Peyer's patch (tissue), 4 donors: ENCODE results near the gene DHCR24. TPM values are rescaled to one million over a fixed set of nuclear protein-coding genes. Genes with fewer than 3 reads are reported as not detected.
"Not testable (repeated sequence)": the region's sequence is repeated elsewhere in the genome, so short reads cannot be mapped to it uniquely, and the experiment has no call there.

ENCODE experiments used
- DNase-seq, 3 donors: peaks; one replicate each; pipeline ENCODE4 v3.0.0-alpha.2; 2017 to 2019
- H3K27ac ChIP-seq, 4 donors: fragments of 200-600 bp; sonication (generic); one replicate each; pipeline ENCODE4 v1.5.1; 2016 to 2019
- H3K27me3 ChIP-seq, 2 donors: fragments of 200-600 bp; sonication (generic); one replicate each; pipeline ENCODE4 v1.5.1; 2019
- H3K36me3 ChIP-seq, 3 donors: fragments of 200-600 bp; sonication (generic); one replicate each; pipeline ENCODE4 v1.5.1; 2016 to 2019
- H3K4me1 ChIP-seq, 4 donors: fragments of 200-600 bp; sonication (generic); one replicate each; pipeline ENCODE4 v1.5.1; 2016 to 2019
- H3K4me3 ChIP-seq, 4 donors: fragments of 200-600 bp; sonication (generic); 1 replicate in 3 of 4; 2 replicates in 1 of 4; pipeline ENCODE4 v1.5.1; 2016 to 2019; ENCODE audit warnings: mild to moderate bottlenecking in 1 of 4
- H3K9me3 ChIP-seq, 4 donors: fragments of 200-600 bp; sonication (generic); one replicate each; pipeline ENCODE4 v1.5.1; 2016 to 2019; ENCODE audit warnings: mild to moderate bottlenecking in 1 of 4
- CTCF ChIP-seq, 6 experiments: fragments of 450-650 bp in 4 of 6; fragments of 200-600 bp in 2 of 6; sonication (generic) in 1 of 6; IDR thresholded peaks; one replicate each; pipeline ENCODE4 v1.5.1; 2017 to 2019; ENCODE audit warnings: antibody characterized with exemption in 6 of 6, mild to moderate bottlenecking in 3 of 6, moderate library complexity in 1 of 6
- POLR2A ChIP-seq, 2 donors: fragments of 450-650 bp; IDR thresholded peaks; one replicate each; pipeline ENCODE4 v1.5.1; 2017; ENCODE audit warnings: antibody characterized with exemption in 2 of 2, mild to moderate bottlenecking in 2 of 2, moderate library complexity in 2 of 2
- total RNA-seq, 4 donors: library from RNA; depleted of rRNA; stranded (reverse); fragments of >200 nt; gene quantifications; one replicate each; pipeline ENCODE4 v1.1.0, GENCODE V29; 2016

The DHCR24 gene, protein sequence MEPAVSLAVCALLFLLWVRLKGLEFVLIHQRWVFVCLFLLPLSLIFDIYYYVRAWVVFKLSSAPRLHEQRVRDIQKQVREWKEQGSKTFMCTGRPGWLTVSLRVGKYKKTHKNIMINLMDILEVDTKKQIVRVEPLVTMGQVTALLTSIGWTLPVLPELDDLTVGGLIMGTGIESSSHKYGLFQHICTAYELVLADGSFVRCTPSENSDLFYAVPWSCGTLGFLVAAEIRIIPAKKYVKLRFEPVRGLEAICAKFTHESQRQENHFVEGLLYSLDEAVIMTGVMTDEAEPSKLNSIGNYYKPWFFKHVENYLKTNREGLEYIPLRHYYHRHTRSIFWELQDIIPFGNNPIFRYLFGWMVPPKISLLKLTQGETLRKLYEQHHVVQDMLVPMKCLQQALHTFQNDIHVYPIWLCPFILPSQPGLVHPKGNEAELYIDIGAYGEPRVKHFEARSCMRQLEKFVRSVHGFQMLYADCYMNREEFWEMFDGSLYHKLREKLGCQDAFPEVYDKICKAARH
- 100 to 1,000 TPM in 3 of 4 donors, 10 to 100 TPM in 1; 15.7 to 119 (median 110) TPM for total RNA-seq

GRCh38 chr1:54886724-54887664 lies at the start of gene DHCR24:
Gene DHCR24 (minus strand): TSS chr1:54887195. CDS start chr1:54887119, 76 bp downstream.
- Histone ChIP-seq H3K36me3 (peaks cover 0 to 6% (median 0%) of the 10 kb centered on the region in 3 donors), H3K4me3 (peak within 1 kb of the TSS; percentile 68 to 96 (median 83)), H3K27me3 (no peaks in the 10 kb centered on the region), H3K27ac (peak within 1 kb of the TSS; percentile 50 to 87 (median 74)), H3K4me1 (peaks cover 0 to 21% (median 2%) of the 10 kb centered on the region in 4 donors), H3K9me3 (no peaks in the 10 kb centered on the region)
- peak; percentile 70 to 93 (median 92) for DNase-seq
- TF ChIP-seq POLR2A (IDR thresholded peaks at IDR 0.05), result peak; percentile 76 to 85
- peak in 2 of 6 experiments; percentile 22 for TF ChIP-seq CTCF (IDR thresholded peaks at IDR 0.05)

- H3K9me3 ChIP-seq, result no peaks in the 10 kb centered on the region
- no peaks in the 10 kb centered on the region for H3K4me1 ChIP-seq
- no peaks in the 10 kb centered on the region for H3K27me3 ChIP-seq
- no peak overlapping the region for H3K4me3 ChIP-seq
- no peak for DNase-seq
- TF ChIP-seq CTCF (IDR thresholded peaks at IDR 0.05) (no peak), POLR2A (IDR thresholded peaks at IDR 0.05) (no peak)
- no peaks in the 10 kb centered on the region for H3K36me3 ChIP-seq
- no peak overlapping the region for H3K27ac ChIP-seq
Observed at GRCh38 chr1:54936791-54937190, 49.8 kb upstream of the DHCR24 start.

GRCh38 chr1:54934869-54935268 lies 47.9 kb upstream of the DHCR24 start:
- Histone ChIP-seq H3K27ac (no peak overlapping the region), H3K9me3 (no peaks in the 10 kb centered on the region), H3K4me3 (no peak overlapping the region), H3K36me3 (no peaks in the 10 kb centered on the region), H3K4me1 (no peaks in the 10 kb centered on the region), H3K27me3 (no peaks in the 10 kb centered on the region)
- TF ChIP-seq CTCF (IDR thresholded peaks at IDR 0.05), result no peak
- TF ChIP-seq POLR2A (IDR thresholded peaks at IDR 0.05), result no peak
- no peak for DNase-seq

GRCh38 chr1:54934081-54934480 lies 47.1 kb upstream of the DHCR24 start:
- not testable (repeated sequence) for H3K36me3 ChIP-seq, H3K9me3 ChIP-seq, DNase-seq, H3K4me1 ChIP-seq, H3K27me3 ChIP-seq, H3K27ac ChIP-seq, H3K4me3 ChIP-seq

- Histone ChIP-seq H3K4me1 (no peaks in the 10 kb centered on the region), H3K27me3 (no peaks in the 10 kb centered on the region), H3K9me3 (no peaks in the 10 kb centered on the region), H3K27ac (no peak overlapping the region), H3K36me3 (no peaks in the 10 kb centered on the region), H3K4me3 (no peak overlapping the region)
- TF ChIP-seq POLR2A (IDR thresholded peaks at IDR 0.05), result no peak
- DNase-seq, result no peak
Observed at GRCh38 chr1:54931275-54931840, 44.4 kb upstream of the DHCR24 start.

- H3K4me1 ChIP-seq, result no peaks in the 10 kb centered on the region
- no peak for TF ChIP-seq CTCF (IDR thresholded peaks at IDR 0.05)
- no peak for TF ChIP-seq POLR2A (IDR thresholded peaks at IDR 0.05)
- no peaks in the 10 kb centered on the region for H3K9me3 ChIP-seq
- DNase-seq, result no peak
- H3K27me3 ChIP-seq, result no peaks in the 10 kb centered on the region
- H3K36me3 ChIP-seq, result no peaks in the 10 kb centered on the region
- H3K27ac ChIP-seq, result no peak overlapping the region
- no peak overlapping the region for H3K4me3 ChIP-seq
Observed at GRCh38 chr1:54929700-54930099, 42.7 kb upstream of the DHCR24 start.
